Uterine smooth muscle cell (primary cell): ENCODE data around the gene FAM216B. TPM values are rescaled to one million over a fixed set of nuclear protein-coding genes. Genes with fewer than 3 reads are reported as not detected.

Experiments
- total RNA-seq: library from RNA; depleted of rRNA; stranded (reverse); fragments of >200 nt; gene quantifications from 2 replicates; pipeline ENCODE4 v1.2.3, GENCODE V29; 2014

The FAM216B gene
- not detected in 2 replicates for total RNA-seq

DNA sequence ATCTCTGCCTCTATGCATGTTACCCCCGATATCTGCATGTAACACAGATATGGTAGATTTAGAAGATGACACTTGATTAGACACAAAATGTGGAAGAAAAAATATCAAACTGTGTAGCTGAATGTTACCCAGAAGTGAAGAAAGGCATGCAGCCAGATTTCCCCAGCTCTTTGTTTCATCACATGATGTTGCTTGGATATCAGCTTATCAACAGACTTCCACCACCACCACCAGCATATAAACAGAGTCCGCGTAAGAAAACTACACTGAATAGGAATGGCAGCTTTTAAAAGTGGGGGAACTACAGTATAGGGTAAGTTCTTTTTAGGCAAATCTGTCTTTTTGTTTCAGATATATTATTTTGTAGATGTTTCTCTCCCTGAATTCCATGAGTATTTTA is at the start of gene FAM216B:
Gene FAM216B, plus strand, starts transcription at position 233 of the 400 bp plus-strand sequence. CDS start 2,484 bp downstream, outside the sequence.

Other genes with a start within 250 kb of the FAM216B start
- 0.22 TPM in 1 of 2 replicates, not detected in the other for gene TNFSF11, start 207.4 kb upstream of the FAM216B start, total RNA-seq
- 2.4 TPM in 2 replicates for gene EPSTI1, start 210.7 kb downstream of the FAM216B start, total RNA-seq
- 5.1 and 5.7 TPM in 2 replicates for gene DNAJC15, start 242.0 kb downstream of the FAM216B start, total RNA-seq